Muscle of arm (tissue), 12 donors: ENCODE measurements around the gene BTBD19. TPM values are rescaled to one million over a fixed set of nuclear protein-coding genes. Genes with fewer than 3 reads are reported as not detected.
A peak's percentile ranks its signal among the peaks of the same experiment; 100 is the strongest.
"Not testable (repeated sequence)": the region's sequence is repeated elsewhere in the genome, so short reads cannot be mapped to it uniquely, and the experiment has no call there.

Source experiments
- DNase-seq: peaks from one replicate; pipeline ENCODE4 v3.0.0-alpha.2; 2013
- polyA plus RNA-seq, 12 donors: library from polyadenylated mRNA; unstranded; fragments of 120-200 nt; gene quantifications; one replicate each; pipeline ENCODE4 v1.2.1, GENCODE V29; 2013; ENCODE audit not compliant: insufficient read length in 12 of 12

The BTBD19 gene
- polyA plus RNA-seq, 12 donors = 4.2 to 12.8 (median 6.9) TPM; not detected in 1

DNA sequence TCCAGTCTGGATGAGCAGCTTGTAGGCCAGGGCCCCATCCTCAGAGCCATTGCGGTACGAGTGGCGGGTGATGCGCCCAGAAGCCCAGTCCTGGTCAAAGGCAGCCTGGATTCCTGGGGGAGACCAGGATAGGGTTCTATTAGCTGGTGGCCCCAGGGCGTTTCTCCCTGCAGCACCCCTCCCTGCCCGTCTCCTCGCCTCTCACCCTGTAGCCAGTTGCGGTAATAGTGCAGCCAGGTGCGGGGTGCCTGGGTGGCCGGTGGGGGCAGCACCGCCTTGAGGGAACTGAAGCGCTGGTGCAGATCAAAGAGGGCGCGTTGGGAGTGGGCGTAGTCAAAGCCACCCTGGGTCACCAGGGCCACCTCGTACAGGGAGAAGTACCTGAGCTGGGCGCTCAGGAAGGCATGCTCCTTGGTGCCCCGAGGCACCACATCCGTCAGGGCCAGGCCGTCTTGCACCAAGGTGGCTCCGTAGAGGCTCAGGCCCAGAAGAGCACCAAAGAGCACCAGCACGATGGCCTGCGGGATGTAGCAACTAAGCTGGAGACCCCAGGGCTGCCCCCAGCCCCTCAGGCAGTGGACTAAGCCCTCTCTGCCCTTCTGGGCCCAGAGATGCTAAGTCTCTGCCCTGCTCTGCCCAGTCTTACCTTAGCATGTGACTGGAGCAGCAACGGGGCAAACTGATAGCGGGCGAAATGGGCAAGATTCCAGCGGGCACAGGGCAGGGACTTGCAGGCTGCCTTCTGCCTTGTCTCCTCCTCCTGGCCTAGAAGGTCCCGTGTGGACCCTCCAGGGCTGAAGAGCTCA is 19.1 kb downstream of the BTBD19 start:
- no peak for DNase-seq

DNA sequence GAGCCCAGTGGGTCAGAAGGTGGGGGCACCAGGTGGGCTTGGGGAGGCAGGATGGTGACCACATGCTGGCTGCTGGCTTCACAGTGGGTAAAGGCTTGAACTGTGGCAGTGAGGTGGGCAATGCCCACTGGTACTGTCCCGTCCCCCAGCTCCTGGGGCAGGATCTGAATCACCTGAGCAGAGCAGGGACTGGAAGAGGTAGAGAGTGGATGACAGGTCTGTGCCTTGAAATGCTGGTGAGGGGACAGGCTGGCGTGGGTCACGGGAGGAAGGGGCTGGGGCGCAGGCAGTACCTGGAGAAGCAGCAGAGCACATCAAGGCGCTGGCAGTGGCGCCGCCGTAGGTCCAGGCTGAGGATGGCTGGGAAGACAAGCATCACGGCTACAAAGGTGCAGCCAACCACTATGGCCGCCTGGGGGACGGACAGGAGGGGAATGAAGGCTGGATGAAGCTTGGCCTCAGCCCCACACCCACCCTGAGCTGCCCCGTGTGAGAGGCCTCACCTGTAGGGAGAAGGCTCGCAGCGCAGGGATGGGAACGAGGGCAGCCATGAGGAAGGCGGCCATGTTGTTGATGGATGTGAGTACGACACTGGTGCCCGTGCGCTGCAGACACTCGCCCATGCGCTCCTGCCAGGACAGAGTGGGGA is 19.8 kb downstream of the BTBD19 start:
- no peak for DNase-seq

DNA sequence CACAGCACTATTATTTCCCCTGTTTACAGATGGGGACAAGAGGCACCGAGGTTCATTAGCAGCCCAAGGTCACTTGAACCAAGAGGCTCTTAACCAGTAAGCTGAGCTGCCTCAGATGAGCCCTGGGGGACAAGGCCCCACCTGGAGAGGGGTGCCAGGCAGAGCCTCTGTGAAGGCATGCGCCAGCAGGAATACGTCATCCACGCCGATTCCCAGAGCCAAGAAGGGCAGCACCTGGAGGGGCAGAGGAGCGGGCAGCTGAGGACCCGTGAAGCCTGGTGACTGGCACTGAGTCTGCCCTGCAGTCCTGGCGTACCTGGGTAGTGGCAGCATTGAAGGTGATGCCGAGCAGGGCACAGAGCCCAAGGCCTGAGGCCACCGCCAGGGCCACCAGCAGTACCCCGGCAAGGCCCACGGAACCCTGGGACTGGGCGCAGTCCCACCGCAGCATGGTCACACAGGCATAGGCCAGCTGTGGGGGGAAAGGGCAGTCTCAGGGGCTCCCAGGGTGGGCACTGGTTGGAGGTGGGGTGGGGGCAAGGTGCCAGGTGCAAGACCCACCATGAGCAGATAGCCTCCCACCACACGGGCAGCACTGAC is 20.6 kb downstream of the BTBD19 start:
- no peak for DNase-seq

DNA sequence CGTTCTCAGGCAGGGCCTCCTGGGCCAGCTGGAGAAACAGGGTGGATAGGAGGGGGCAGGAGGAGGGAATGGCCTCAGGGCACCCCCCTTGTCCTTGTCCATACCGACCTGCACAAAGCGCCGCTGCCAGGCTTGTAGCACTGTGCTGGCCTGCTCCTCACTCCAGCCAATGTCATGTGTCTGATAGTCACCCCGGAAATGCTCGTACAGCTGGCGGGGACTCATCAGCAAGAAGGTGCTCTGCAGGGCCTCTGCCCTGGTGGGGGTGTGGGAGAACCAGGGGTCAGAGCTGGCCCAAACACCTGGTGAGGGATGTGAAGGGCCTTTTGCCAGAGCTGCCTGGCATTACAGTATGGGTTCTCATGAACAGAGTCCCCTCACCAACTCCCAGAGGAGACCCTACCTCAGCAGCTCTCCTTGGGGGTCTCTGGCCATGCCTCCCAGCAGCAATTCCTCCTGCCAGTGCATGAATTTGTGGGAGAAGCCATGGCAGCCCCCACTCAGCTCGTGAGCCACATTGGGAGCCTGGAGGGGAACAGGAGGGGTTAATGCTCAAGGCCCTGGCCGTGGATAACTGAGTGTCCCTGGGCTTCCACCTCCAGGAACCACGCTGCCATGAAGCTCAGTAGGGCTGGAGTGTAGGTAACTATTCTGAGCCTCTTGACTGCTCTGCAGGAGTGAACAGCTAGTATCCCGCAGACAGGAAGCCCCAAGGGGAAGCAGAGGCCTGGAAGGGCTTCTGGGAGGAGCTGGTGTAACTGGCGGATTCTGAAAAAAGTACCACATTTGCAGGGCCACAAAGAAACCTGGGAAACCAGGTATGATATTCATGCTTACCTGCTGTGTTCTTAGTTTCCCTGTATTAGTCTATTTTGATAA is 21.4 kb downstream of the BTBD19 start:
- DNase-seq = no peak

DNA sequence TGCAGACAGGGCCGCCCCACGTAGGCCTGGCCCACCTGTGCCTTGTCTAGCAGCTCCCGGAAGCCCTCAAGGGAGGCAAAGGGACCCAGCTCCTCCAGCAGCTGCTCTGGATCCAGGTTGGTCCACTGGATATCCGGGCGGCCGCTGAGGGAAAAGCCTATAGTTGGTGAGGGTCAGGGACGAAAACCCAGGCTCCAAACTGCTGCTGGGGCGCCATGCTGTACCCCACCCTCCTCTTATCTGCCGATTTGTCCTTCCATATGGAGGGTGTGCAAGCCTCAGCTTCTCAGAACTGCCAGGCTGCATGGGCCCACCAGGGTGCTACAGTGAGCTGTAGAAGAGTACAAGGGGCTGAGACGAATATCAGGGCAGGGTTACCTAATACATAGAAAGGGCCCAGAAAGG is 22.6 kb downstream of the BTBD19 start:
- DNase-seq = no peak

DNA sequence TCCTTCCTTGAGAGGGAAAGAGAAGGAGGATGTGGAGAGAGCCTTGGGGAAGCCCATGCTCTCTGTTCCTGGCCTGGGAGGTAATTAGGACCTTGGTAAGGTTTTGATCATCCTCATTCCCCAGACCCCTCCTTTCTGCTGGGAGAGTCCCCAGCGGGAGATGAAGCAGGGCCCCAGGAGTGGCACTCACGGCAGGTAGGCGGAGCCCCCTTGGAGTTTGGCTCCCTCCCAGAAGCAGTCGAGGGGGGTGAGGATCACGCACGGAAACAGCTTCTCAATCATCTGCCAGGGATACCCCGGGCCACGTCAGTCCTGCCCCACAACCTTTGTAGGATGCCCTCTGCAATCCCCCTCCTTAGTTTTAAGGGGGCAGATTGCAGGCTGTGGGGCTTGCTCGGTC is 23.2 kb downstream of the BTBD19 start:
- DNase-seq = no peak

DNA sequence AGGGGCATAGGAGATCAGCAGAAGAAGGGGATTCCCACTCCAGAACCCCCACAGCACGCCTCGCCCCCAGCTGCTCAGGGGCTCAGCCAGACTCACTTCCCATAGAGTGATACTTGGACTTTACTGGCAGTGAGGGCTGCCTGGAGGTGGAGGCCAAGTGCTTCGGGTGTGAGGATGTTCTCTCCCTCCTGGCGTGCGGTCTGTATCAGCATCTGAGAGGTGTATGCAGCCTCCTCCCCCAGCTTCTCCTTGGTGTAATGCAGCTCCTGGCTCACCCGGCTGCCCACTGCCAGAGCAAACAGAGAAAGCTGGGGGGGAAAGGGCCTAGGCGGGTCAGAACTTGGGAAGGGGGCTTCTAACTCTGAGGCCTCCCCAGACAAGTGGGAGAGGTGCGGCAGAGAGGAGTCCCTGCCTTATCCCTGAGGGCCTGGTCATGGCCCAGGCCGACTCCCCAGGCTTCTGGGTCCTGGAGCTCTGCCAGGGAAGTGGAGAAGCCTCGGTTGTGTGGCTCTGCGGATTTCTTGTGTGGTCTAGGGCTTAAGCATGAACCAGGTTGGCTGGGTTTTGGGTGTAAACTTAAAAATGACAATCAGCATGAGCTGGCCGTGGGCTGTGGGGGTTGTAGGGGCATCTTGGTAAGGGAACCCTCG is 23.9 kb downstream of the BTBD19 start:
- DNase-seq = no peak

DNA sequence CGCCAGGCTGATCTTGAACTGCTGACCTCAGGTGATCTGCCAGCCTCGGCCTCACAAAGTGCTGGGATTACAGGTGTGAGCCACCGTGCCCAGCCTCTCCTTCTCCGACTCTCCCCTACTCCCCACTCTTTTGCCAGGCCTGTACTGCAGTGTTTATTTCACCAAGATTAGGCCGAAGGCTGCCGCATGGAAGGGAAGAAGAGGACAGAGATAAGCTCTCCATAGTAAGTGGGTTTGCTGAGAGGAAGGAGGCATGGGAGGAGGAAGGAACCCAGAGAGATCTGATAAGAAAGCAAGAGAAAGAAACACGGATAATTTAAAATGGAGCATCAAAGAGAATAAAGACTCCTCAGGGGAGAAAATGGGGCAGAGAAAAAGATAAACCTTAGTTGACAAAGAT is 26.0 kb downstream of the BTBD19 start:
- no peak for DNase-seq

DNA sequence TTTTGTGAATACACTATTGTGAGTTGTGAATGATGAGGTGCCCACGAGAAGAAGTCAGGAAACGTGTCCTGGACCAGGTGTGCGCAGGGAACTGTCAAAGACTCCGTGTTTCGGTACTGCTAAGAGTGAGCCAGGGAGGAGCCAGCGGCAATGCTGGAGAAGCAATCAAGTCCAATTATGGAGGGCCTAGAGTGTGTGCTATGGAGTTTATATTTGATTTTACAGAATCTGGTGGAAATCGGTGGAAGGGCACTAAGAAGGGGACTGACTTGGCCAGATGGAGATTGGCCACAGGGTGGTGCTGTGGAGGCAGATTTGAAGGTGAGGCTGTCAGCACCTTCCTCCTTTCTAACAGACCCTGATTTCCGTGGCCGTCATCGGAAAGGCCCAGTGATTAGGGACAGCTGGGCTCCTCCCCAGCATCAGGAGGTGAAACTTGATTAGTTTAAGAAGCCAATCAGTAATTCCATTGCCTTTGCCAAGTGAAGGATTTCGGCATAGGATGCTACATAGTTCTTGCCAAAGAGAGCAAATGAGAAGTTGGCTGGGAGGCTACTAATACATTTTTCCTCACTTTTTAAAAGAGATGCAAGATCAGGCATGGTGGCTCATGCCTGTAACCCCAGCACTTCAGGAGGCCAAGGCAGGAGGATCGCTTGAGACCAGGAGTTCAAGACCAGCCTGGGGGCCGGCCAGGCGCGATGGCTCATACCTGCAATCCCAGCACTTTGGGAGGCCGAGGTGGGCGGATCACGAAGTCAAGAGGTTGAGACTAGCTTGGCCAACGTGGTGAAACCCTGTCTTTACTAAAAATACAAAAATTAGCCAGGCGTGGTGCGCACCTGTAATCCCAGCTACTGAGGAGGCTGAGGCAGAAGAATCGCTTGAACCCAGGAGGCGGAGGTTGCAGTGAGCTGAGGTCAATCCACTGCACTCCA is 27.7 kb downstream of the BTBD19 start:
- DNase-seq = peak; percentile 86

DNA sequence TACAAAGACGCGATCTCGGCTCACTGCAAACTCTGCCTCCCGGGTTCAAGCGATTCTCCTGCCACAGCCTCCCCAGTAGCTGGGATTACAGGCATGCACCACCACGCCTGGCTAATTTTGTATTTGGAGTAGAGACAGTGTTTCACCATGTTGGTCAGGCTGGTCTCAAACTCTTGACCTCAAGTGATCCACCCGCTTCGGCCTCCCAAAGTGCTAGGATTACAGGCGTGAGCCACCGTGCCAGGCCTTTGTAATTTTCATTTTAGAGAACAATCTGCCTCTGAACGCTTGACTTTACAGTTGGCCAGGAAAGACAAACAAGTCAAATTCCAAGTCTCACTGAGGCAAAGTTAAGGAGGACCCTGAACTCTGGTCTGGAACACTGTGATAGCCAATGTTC is 30.0 kb downstream of the BTBD19 start:
- not testable (repeated sequence) for DNase-seq

DNA sequence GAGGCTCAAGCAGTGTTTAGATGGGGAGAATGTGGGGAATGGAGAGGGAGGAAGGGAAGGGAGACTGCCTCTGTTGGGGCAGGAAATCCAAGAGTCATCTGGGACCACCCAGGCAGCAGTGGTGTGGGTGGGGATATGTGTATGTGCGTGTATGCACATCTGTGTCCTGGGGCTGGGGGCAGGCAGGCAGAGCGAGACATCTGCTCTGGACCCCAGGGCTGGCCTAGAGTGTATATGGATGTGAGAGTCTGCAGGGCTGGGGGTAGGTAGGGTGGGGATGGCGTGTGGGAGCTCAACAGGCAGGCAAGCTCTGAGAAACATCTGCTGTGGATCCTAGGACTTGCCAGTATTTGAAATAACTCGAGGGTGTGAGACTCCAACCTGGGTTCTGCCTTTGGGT is 31.3 kb downstream of the BTBD19 start:
- DNase-seq = peak; percentile 57

DNA sequence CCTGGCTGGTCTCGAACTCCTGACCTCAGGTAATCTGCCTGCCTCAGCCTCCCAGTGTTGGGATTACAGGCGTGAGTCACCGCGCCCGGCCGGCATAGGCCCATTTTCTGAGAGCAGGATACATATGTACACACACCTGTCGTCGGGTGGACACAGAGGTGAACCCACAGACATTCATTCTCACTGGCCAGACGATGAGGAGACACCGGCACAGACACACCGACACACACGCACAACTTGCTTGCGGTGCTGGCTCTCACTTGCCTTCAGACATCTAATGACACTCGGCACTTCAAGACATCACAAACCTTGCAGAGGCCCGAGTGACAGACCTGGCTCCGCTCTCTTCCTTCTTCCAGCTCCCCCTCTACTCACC is 34.2 kb downstream of the BTBD19 start:
- no peak for DNase-seq

DNA sequence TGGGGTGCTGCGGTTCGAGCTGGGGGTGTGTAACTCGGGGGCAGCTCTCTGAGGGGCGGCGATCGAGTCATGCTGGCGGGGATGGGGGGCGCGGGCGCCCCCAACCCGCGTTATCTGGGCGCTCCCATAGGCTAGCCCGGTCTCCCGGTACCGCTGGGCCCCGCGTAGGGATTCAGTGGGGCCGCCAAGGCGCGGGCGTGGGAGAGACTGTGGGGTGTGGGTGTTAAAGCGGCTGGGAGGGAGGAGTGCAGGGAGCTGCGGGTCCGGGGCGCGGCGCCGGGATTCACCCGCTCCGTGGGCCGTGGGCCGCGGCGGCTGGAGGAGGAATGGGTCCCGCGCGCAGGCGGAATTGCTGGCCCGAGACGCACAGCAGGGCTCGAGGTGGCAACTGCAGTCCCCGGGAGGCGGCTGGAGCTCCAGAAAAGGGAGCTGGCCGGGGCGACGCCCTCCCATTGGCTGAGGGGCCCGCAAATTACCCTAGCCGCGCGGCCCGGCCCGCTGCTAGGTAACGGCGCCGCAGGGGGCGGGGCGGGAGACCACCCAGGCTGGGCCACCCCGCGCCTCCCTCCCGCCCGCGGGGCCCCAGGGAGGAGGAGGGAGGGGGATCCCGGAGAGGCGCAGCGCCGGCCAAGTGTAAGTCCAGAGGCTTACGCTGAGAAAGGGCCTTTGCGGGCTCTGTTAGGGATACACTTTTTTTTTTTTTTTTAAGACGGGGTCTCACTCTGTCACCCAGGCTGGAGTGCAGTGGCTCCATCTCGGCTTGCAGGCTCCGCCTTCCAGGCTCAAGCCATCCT is 34.7 kb downstream of the BTBD19 start, which contains the start of gene PTCH2:
PTCH2 (minus strand) TSS at position 392 of the 794 bp plus-strand sequence; CDS start at position 71, 321 bp downstream.
- DNase-seq = peak; percentile 71

DNA sequence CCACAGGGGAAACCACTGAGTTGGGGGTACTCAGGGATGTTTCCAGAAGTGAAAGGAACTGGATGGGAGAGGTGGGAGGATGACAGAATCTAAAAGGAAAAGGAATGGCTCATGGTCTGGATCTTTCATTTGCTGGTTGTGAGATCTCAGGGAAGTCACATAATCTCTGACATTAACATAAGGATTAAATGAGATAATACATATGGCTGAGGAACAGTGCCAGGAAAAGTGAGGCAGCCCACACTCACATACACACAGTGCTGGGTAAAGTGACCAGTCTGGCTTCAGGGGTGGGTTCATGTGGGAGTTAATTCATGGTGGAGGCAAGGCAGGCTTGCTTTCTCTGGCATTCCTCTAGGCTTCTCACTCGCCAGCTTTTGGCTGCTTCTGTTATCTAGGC is 38.7 kb downstream of the BTBD19 start:
- no peak for DNase-seq

DNA sequence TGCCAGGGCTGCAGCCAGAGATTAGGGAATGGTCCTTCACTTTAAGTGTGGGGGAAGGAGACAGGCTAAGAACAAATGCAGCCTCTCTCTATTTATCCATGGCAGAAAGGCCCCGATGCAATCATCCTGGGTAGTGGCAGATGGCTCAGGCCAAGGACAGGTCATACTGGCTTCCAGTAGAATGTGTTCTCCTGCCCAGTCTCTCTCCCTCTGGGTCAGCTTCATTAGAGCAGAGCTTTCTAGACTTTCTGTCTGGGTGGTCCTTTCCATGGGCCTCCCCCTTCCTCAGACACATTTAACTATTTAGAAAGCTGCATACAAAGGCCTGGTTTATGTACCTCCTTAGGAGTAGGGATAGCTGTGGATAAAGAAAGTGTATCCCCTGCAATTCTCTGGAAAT is 39.5 kb downstream of the BTBD19 start:
- no peak for DNase-seq

DNA sequence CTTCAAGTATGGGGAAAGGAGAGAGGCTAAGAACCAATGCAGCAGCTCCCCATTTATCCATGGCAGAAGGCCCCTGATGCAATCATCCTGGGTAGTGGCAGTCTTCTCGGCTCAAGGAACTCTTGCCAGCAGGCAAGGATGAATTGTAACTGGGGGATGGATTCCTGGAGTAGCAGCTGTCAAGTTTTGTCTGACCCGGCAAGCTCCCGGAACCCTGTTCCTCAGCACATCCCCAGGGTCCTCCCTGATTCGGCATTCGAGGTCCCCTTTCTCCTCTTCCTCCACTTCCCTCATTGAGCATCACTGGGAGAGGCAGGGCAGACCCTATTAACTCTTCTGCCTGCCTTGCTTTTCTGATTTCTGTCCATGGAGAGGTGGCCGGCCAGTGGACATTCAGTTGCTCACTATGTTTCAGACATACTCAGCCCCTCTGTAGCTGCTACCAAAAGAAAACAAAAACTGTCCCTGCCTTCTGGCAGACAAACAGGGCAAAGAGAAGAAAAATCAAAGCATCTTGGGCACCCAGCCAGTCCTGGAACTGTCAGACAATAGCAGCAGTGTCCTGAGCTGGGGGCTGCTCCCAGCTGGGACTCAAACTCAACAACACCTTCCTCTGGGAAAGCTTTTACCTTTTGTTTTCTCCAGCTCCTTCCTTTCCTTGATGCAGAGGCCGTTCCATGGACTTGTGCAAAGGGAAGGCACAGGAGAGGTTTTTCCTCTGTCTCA is 40.3 kb downstream of the BTBD19 start:
- no peak for DNase-seq

DNA sequence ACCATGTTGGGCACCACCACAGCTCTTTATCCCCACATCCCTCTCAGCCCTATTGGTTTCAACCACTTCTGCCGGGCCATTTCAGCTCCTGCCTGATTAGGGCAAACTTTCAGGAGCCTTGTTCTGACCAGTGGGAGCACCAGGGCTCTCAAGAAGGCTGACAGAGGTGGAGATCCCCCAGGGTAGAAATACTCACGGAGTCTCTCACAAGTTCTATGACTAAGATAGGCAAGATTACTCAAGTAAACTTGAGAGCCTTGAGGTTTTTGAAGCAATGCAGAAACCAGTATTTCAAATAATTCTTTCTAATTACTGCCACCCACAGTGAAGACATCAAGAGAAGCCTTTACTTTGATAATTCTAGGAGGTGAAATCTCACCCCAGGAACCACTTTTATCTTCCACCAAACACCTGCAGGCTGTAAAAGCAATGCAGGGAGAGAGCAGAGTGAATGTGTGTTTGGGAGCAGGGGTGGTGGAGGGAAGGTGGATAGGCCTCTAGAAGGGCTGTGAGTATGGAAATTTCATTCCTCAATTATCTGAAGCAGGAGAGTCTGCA is 41.3 kb downstream of the BTBD19 start:
- no peak for DNase-seq

DNA sequence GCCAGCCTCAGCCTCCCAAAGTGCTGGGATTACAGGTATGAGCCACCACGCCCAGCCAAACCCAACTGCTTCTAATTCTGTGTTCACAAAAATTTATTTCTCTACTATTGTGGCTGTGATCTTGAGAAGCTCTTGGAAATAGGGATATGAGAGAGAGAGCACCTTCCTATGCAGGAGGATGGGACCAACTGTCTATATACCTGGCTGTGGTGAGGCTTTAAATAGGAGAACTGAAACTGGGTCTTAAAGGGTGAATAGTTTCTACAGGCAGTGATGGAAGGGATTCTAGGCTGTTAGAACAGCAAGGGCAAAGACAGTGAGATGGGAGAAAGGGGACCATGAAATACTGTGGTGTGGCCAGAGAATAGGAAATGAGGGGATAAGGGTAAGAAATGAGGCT is 43.0 kb downstream of the BTBD19 start:
- DNase-seq = no peak
